GM23338 (cell line): ENCODE results near the gene S100A8. TPM values are rescaled to one million over a fixed set of nuclear protein-coding genes. Genes with fewer than 3 reads are reported as not detected.

Experiments used
- ATAC-seq: fragments of 200-7000 bp; cut with Tn5 transposase; 3 replicates; pipeline ENCODE4 v1.9.1; 2020
- DNase-seq: peaks from one replicate; pipeline ENCODE4 v3.0.0-alpha.2; 2015; ENCODE audit warnings: low spot score
- H2AFZ ChIP-seq: fragments of 200-600 bp; sonication (generic); 2 replicates; pipeline ENCODE4 v1.8.0; 2016; ENCODE audit warnings: antibody characterized with exemption, mild to moderate bottlenecking, moderate library complexity
- H3F3A ChIP-seq: fragments of 200-600 bp; sonication (generic); replicated peaks from 2 replicates; pipeline ENCODE4 v1.8.0; 2017; ENCODE audit warnings: antibody characterized with exemption, mixed run types, low read depth
- H3K27ac ChIP-seq: fragments of 200-600 bp; sonication (generic); 2 replicates; pipeline ENCODE4 v1.6.1; 2016; ENCODE audit warnings: low read depth
- H3K27me3 ChIP-seq: fragments of 200-600 bp; sonication (generic); 2 replicates; pipeline ENCODE4 v1.8.0; 2016; ENCODE audit warnings: mild to moderate bottlenecking, mixed run types, moderate library complexity; ENCODE audit not compliant: insufficient read depth
- H3K36me3 ChIP-seq: fragments of 200-600 bp; sonication (generic); 2 replicates; pipeline ENCODE4 v1.8.0; 2016; ENCODE audit warnings: mild to moderate bottlenecking; ENCODE audit not compliant: insufficient read depth
- H3K4me1 ChIP-seq: fragments of 200-600 bp; sonication (generic); 2 replicates; pipeline ENCODE4 v1.8.0; 2016; ENCODE audit warnings: mild to moderate bottlenecking, moderate library complexity; ENCODE audit not compliant: insufficient read depth
- H3K4me2 ChIP-seq: fragments of 200-600 bp; sonication (generic); 2 replicates; pipeline ENCODE4 v1.7.1; 2017; ENCODE audit warnings: mixed run types
- H3K4me3 ChIP-seq: fragments of 200-600 bp; sonication (generic); 2 replicates; pipeline ENCODE4 v1.6.1; 2016; ENCODE audit warnings: mixed run types
- H3K79me2 ChIP-seq: fragments of 200-600 bp; sonication (generic); replicated peaks from 2 replicates; pipeline ENCODE4 v1.8.0; 2017; ENCODE audit warnings: mild to moderate bottlenecking; ENCODE audit not compliant: insufficient read depth
- H3K9me2 ChIP-seq: fragments of 200-600 bp; sonication (generic); 2 replicates; pipeline ENCODE4 v1.8.0; 2017; ENCODE audit not compliant: insufficient read depth
- H4K20me1 ChIP-seq: fragments of 200-600 bp; sonication (generic); replicated peaks from 2 replicates; pipeline ENCODE4 v1.8.0; 2017; ENCODE audit warnings: mild to moderate bottlenecking; ENCODE audit not compliant: insufficient read depth
- H3K27ac Mint-ChIP-seq: 2 replicates; pipeline ENCODE4 v1.8.0; 2020; ENCODE audit warnings: inconsistent platforms, mild to moderate bottlenecking, moderate library complexity, mixed read lengths
- H3K27me3 Mint-ChIP-seq: 3 replicates; pipeline ENCODE4 v1.8.0; 2022; ENCODE audit warnings: low read depth, mild to moderate bottlenecking, moderate library complexity, mixed read lengths, inconsistent platforms; ENCODE audit not compliant: insufficient read depth, poor library complexity
- H3K36me3 Mint-ChIP-seq: 3 replicates; pipeline ENCODE4 v1.8.0; 2021; ENCODE audit warnings: low read depth, mild to moderate bottlenecking, inconsistent platforms, moderate library complexity, mixed read lengths
- H3K4me1 Mint-ChIP-seq: 3 replicates; pipeline ENCODE4 v1.8.0; 2020; ENCODE audit warnings: mild to moderate bottlenecking, inconsistent platforms, mixed read lengths
- H3K4me3 Mint-ChIP-seq: 3 replicates; pipeline ENCODE4 v1.8.0; 2021; ENCODE audit warnings: moderate library complexity, mild to moderate bottlenecking, inconsistent platforms, mixed read lengths
- H3K9me3 Mint-ChIP-seq: 3 replicates; pipeline ENCODE4 v1.8.0; 2020; ENCODE audit warnings: moderate library complexity, mild to moderate bottlenecking, inconsistent platforms, mixed read lengths
- EZH2 ChIP-seq: fragments of 200-600 bp; sonication (generic); IDR thresholded peaks from one replicate; pipeline ENCODE4 v1.8.0; 2017; ENCODE audit warnings: antibody characterized with exemption, mild to moderate bottlenecking, low read depth; ENCODE audit not compliant: unreplicated experiment
- NANOG ChIP-seq: IDR thresholded peaks from 2 replicates; pipeline ENCODE4 v1.6.1; 2016; ENCODE audit warnings: antibody characterized with exemption, borderline replicate concordance
- polyA plus RNA-seq: library from polyadenylated mRNA; unstranded; fragments of >200 nt; fragmentation: Nextera tagmentation; extraction: Ambion mirVana; gene quantifications from 2 replicates; pipeline ENCODE4 v1.2.1, GENCODE V29; 2016
- total RNA-seq: library from RNA; depleted of rRNA; stranded (reverse); fragments of >200 nt; shearing (Covaris generic); gene quantifications from 2 replicates; pipeline ENCODE4 v1.2.3, GENCODE V29; 2014
- TF ChIP-seq, protein P1 (sequence below): fragments of 250-450 bp; sonication (Bioruptor Pico); IDR thresholded peaks from 2 replicates; pipeline ENCODE4 v1.5.0; 2020; ENCODE audit warnings: mild to moderate bottlenecking, moderate library complexity
- TF ChIP-seq, protein P2 (sequence below), 2 experiments: fragments of 200-600 bp in 1 of 2; sonication (generic) in 1 of 2; conservative IDR thresholded peaks; 2 replicates each; pipeline versions ENCODE4 v1.5.1 to v1.6.1; 2016 to 2017; ENCODE audit warnings: antibody characterized with exemption in 2 of 2, low read depth in 2 of 2, mild to moderate bottlenecking in 2 of 2, moderate library complexity in 1 of 2

Gene S100A8
- total and polyA plus RNA-seq, 2 experiments from 2014 or later: not detected

DNA sequence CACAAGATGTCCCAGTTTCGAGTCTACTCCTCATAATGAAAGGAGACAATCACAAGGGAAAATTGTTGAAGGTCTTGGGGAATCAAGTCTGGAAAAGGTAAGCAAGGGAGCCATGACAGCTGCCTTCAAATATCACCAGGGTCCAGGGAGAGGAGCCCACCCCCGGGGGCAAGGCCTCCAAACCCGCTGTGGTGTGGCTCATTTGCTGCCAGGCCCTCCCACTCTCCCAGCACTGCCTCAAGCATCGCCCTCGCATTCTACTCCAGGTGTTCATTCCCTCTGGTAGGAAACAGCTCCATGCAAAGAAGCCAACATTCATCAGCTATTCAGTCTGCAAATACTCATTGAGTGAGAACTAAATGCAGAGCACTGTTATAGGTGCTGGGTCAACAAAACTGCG lies 24.6 kb downstream of the S100A8 start:
- no peak overlapping the region for H3K4me3 Mint-ChIP-seq

More for the DNA sequence above, 24.6 kb downstream of the S100A8 start:
- Histone ChIP-seq H3K79me2 (no peaks in the 10 kb centered on the region), H3K4me3 (no peak overlapping the region), H3K36me3 (no peaks in the 10 kb centered on the region), H3K4me1 (no peaks in the 10 kb centered on the region), H3K27ac (no peak overlapping the region), H2AFZ (no peak overlapping the region), H4K20me1 (no peaks in the 10 kb centered on the region), H3K9me2 (peaks cover 1% of the 10 kb centered on the region; the same call in 1 of the 2 replicates), H3K27me3 (no peaks in the 10 kb centered on the region), H3K4me2 (no peak overlapping the region), H3F3A (no peaks in the 10 kb centered on the region)
- no peak for ATAC-seq
- Mint-ChIP-seq H3K36me3 (no peaks in the 10 kb centered on the region), H3K4me1 (no peaks in the 10 kb centered on the region), H3K27me3 (peaks cover 5% of the 10 kb centered on the region), H3K27ac (no peak overlapping the region), H3K9me3 (no peaks in the 10 kb centered on the region)
- DNase-seq: no peak
- TF ChIP-seq, protein P1, sequence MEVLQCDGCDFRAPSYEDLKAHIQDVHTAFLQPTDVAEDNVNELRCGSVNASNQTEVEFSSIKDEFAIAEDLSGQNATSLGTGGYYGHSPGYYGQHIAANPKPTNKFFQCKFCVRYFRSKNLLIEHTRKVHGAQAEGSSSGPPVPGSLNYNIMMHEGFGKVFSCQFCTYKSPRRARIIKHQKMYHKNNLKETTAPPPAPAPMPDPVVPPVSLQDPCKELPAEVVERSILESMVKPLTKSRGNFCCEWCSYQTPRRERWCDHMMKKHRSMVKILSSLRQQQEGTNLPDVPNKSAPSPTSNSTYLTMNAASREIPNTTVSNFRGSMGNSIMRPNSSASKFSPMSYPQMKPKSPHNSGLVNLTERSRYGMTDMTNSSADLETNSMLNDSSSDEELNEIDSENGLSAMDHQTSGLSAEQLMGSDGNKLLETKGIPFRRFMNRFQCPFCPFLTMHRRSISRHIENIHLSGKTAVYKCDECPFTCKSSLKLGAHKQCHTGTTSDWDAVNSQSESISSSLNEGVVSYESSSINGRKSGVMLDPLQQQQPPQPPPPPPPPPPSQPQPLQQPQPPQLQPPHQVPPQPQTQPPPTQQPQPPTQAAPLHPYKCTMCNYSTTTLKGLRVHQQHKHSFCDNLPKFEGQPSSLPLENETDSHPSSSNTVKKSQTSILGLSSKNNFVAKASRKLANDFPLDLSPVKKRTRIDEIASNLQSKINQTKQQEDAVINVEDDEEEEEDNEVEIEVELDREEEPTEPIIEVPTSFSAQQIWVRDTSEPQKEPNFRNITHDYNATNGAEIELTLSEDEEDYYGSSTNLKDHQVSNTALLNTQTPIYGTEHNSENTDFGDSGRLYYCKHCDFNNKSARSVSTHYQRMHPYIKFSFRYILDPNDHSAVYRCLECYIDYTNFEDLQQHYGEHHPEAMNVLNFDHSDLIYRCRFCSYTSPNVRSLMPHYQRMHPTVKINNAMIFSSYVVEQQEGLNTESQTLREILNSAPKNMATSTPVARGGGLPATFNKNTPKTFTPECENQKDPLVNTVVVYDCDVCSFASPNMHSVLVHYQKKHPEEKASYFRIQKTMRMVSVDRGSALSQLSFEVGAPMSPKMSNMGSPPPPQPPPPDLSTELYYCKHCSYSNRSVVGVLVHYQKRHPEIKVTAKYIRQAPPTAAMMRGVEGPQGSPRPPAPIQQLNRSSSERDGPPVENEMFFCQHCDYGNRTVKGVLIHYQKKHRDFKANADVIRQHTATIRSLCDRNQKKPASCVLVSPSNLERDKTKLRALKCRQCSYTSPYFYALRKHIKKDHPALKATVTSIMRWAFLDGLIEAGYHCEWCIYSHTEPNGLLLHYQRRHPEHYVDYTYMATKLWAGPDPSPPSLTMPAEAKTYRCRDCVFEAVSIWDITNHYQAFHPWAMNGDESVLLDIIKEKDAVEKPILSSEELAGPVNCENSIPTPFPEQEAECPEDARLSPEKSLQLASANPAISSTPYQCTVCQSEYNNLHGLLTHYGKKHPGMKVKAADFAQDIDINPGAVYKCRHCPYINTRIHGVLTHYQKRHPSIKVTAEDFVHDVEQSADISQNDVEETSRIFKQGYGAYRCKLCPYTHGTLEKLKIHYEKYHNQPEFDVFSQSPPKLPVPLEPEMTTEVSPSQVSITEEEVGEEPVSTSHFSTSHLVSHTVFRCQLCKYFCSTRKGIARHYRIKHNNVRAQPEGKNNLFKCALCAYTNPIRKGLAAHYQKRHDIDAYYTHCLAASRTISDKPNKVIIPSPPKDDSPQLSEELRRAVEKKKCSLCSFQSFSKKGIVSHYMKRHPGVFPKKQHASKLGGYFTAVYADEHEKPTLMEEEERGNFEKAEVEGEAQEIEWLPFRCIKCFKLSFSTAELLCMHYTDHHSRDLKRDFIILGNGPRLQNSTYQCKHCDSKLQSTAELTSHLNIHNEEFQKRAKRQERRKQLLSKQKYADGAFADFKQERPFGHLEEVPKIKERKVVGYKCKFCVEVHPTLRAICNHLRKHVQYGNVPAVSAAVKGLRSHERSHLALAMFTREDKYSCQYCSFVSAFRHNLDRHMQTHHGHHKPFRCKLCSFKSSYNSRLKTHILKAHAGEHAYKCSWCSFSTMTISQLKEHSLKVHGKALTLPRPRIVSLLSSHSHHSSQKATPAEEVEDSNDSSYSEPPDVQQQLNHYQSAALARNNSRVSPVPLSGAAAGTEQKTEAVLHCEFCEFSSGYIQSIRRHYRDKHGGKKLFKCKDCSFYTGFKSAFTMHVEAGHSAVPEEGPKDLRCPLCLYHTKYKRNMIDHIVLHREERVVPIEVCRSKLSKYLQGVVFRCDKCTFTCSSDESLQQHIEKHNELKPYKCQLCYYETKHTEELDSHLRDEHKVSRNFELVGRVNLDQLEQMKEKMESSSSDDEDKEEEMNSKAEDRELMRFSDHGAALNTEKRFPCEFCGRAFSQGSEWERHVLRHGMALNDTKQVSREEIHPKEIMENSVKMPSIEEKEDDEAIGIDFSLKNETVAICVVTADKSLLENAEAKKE (CRISPR knock-in tag): no peak
- no peak for TF ChIP-seq EZH2
- TF ChIP-seq NANOG: no peak
- TF ChIP-seq, protein P2, sequence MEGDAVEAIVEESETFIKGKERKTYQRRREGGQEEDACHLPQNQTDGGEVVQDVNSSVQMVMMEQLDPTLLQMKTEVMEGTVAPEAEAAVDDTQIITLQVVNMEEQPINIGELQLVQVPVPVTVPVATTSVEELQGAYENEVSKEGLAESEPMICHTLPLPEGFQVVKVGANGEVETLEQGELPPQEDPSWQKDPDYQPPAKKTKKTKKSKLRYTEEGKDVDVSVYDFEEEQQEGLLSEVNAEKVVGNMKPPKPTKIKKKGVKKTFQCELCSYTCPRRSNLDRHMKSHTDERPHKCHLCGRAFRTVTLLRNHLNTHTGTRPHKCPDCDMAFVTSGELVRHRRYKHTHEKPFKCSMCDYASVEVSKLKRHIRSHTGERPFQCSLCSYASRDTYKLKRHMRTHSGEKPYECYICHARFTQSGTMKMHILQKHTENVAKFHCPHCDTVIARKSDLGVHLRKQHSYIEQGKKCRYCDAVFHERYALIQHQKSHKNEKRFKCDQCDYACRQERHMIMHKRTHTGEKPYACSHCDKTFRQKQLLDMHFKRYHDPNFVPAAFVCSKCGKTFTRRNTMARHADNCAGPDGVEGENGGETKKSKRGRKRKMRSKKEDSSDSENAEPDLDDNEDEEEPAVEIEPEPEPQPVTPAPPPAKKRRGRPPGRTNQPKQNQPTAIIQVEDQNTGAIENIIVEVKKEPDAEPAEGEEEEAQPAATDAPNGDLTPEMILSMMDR (conservative IDR thresholded peaks at IDR 0.05; ENCODE audit: low read depth in 2 of 2): no peak
